ENCODE results near the gene TEKT3. TPM values are rescaled to one million over a fixed set of nuclear protein-coding genes. Genes with fewer than 3 reads are reported as not detected.

Gene TEKT3
- total and polyA plus RNA-seq, 2 of the 4 experiments (the other 2 are of a cell fraction) = 0.15 TPM; not detected in 1

DNA sequence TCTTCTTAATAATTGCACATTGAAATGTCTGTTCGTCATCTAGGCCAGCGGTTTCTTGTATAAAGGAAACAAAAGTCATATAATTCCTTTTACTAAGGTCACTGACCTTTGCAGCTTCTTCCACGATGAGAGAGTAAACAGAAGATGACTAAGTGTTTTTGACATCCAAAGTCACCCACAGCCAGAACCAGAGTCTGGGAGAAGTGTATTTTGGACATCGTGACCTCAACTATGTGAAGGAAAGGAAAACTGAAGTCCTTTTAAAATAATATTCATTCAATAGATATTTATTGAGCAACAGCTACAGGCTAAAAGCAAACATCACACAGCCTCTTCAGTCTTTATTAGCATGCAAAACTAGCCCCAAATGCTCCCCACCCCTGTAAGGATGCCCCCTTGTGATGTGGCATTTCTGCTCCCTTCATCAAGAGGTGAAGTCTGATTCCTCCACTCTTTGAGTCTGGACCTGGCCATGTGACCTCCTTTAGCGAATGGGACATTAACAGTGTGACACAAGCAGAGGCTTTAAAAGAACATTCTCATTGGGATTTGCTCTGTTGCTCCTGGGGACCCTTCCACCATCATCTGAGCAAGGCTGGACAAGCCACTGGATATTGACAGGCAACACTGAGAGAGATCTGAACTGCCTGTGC lies 68.1 kb downstream of the TEKT3 start:
- H3K79me1 ChIP-seq (ENCODE audit: low read depth in 1 of 2, low read length in 2 of 2) = no peaks in the 10 kb centered on the region
- in situ Hi-C loops (cut with MboI; ENCODE audit: low sequenced_read_pairs) = loop anchor here (25.0 kb wide), 2 partner anchors 389 to 689 kb away; no protein-coding TSS in a partner anchor
- intact Hi-C loops (cut with micrococcal nuclease) = loop anchor here (1.0 kb wide), 1 partner anchor 10 kb away; no protein-coding TSS in a partner anchor
- TF ChIP-seq RCOR1 (IDR thresholded peaks at IDR 0.05; ENCODE audit: insufficient replicate concordance, low read length) (peak; percentile 54), CHD1 (IDR thresholded peaks at IDR 0.05; ENCODE audit: low read depth, low read length) (no peak), USF2 (IDR thresholded peaks at IDR 0.05; ENCODE audit: low read depth, low read length) (peak; percentile 87), BHLHE40 (IDR thresholded peaks at IDR 0.05; ENCODE audit: low read depth, low read length) (peak; percentile 65; the same call in 1 of the 2 replicates), RFX5 (IDR thresholded peaks at IDR 0.05; ENCODE audit: low read depth, low read length) (no peak), NFE2L2 (IDR thresholded peaks at IDR 0.05; ENCODE audit: low read depth, low read length) (peak; percentile 80), MXI1 (IDR thresholded peaks at IDR 0.05; ENCODE audit: borderline replicate concordance, low read depth, low read length) (no peak), MAFK (IDR thresholded peaks at IDR 0.05; ENCODE audit: low read depth, low read length) (no peak), FOS (IDR thresholded peaks at IDR 0.05; ENCODE audit: low read depth, low read length) (peak; percentile 95), CEBPB (IDR thresholded peaks at IDR 0.05; ENCODE audit: low read depth, low read length) (peak; percentile 93), MAZ (IDR thresholded peaks at IDR 0.05; ENCODE audit: borderline replicate concordance, low read depth, low read length) (peak; percentile 14; the same call in 1 of the 2 replicates), RAD21 (IDR thresholded peaks at IDR 0.05; ENCODE audit: low read length) (peak; percentile 12; the same call in 1 of the 2 replicates)
- TF ChIP-seq, protein P1, sequence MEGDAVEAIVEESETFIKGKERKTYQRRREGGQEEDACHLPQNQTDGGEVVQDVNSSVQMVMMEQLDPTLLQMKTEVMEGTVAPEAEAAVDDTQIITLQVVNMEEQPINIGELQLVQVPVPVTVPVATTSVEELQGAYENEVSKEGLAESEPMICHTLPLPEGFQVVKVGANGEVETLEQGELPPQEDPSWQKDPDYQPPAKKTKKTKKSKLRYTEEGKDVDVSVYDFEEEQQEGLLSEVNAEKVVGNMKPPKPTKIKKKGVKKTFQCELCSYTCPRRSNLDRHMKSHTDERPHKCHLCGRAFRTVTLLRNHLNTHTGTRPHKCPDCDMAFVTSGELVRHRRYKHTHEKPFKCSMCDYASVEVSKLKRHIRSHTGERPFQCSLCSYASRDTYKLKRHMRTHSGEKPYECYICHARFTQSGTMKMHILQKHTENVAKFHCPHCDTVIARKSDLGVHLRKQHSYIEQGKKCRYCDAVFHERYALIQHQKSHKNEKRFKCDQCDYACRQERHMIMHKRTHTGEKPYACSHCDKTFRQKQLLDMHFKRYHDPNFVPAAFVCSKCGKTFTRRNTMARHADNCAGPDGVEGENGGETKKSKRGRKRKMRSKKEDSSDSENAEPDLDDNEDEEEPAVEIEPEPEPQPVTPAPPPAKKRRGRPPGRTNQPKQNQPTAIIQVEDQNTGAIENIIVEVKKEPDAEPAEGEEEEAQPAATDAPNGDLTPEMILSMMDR (conservative IDR thresholded peaks at IDR 0.05; ENCODE audit: low read depth, low read length) = no peak

More for the DNA sequence above, 68.1 kb downstream of the TEKT3 start:
- Histone ChIP-seq H2BK20ac (ENCODE audit: low read depth, low read length) (peak overlapping the region; percentile 92), H2BK120ac (ENCODE audit: low read depth, low read length) (peak overlapping the region; percentile 94), H3K18ac (ENCODE audit: low read depth, low read length) (peak overlapping the region; percentile 76), H3K23ac (ENCODE audit: low read depth, low read length) (peak overlapping the region; percentile 68), H3K56ac (ENCODE audit: extremely low read depth, insufficient read depth, low read length) (peak overlapping the region; percentile 49; the same call in 1 of the 2 replicates), H3K27me3 (ENCODE audit: control insufficient read depth, insufficient read depth, low read length) (peaks cover 16% of the 10 kb centered on the region), H4K91ac (ENCODE audit: insufficient read depth, low read depth, low read length) (peak overlapping the region; percentile 80), H3K4me2 (ENCODE audit: low read depth, low read length) (peak overlapping the region; percentile 37), H4K8ac (ENCODE audit: low read depth in 2 of 2, low read length in 2 of 2) (peak overlapping the region; percentile 23 to 73; a peak in 3 of 4 replicates), H3K9me3 (ENCODE audit: control insufficient read depth, insufficient read depth, low read length) (peaks cover 4% of the 10 kb centered on the region), H2BK5ac (ENCODE audit: low read depth, low read length, poor library complexity, severe bottlenecking) (peak overlapping the region; percentile 64), H2AFZ (replicated peaks; ENCODE audit: low read length, poor library complexity) (peak overlapping the region; percentile 6), H4K20me1 (ENCODE audit: insufficient read depth, low read length) (peaks cover 13% of the 10 kb centered on the region; the same call in 1 of the 2 replicates), H3K9me1 (ENCODE audit: insufficient read depth, low read length) (peaks cover 17% of the 10 kb centered on the region), H3K4me1 (ENCODE audit: control insufficient read depth, insufficient read depth, low read length) (peaks cover 27% of the 10 kb centered on the region), H3K36me3 (ENCODE audit: control insufficient read depth, insufficient read depth, low read length) (no peaks in the 10 kb centered on the region), H3K27ac (ENCODE audit: insufficient read depth, low read length) (peak overlapping the region; percentile 85), H3K14ac (replicated peaks; ENCODE audit: low read depth, low read length) (peak overlapping the region; percentile 78), H4K5ac (ENCODE audit: low read depth, low read length) (peak overlapping the region; percentile 36), H3K9ac (ENCODE audit: low read depth, low read length) (peak overlapping the region; percentile 10; the same call in 1 of the 2 replicates), H3K4me3 (ENCODE audit: insufficient read depth, low read depth, low read length) (no peak overlapping the region), H2AK9ac (replicated peaks; ENCODE audit: low read depth, low read length, poor library complexity) (no peak overlapping the region), H2BK15ac (ENCODE audit: low read depth, low read length) (peak overlapping the region; percentile 94; the same call in 2 of the 3 replicates), H2AK5ac (ENCODE audit: low read depth, low read length) (peak overlapping the region; percentile 93), H3K4ac (ENCODE audit: low read depth, low read length) (peak overlapping the region; percentile 94)
- CTCF ChIA-PET = interaction anchor here (1.5 to 1.7 kb wide), 2 partner anchors 10 to 229 kb away, joined by 4 to 7 read pairs; no protein-coding TSS in a partner anchor
- BruUV-seq (replicated peaks) = no TSS peak
- ATAC-seq (ENCODE audit: low read depth) (peak; percentile 90), DNase-seq (peak; percentile 98)
- dilution Hi-C loops (cut with HindIII; ENCODE audit: low sequenced_read_pairs, unreplicated experiment) = no loop called here
- 67% methylated on average over 1 of the region's 5 CpGs; no CpG with 5 or more reads in 1 of the 2 experiments for WGBS, 2 experiments (ENCODE audit: extremely low coverage in 2 of 2, insufficient read length in 1 of 2)
- POLR2A ChIA-PET (ENCODE audit: unreplicated experiment) = interaction anchor here (0.6 kb wide), 1 partner anchor 703 kb away, joined by 3 read pairs; no protein-coding TSS in a partner anchor
